ENCODE results near the gene BCL2L11.

The BCL2L11 gene

GRCh38 chr2:111198701-111199100, 78.0 kb downstream of the BCL2L11 start:
- DNase-seq: no peak

DNA sequence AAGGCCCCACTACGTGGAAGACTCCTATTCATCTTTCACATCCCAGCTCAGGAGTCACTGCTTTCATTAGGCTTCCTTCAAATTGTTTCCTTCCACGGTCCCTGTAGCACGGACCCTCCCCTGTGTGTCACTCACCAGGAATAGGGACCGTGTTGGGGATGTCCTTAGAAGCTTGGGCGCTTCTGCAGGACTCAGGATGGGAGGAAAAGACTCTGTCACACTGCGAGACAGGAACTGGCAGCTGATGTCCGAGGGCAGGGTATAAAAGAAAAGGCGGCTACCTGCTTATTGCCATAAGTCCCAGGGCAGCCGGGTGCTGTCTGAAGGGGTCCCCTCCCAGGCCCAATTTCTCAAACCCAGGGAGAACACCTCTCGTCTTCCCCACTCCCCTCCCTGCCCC, 79.1 kb downstream of the BCL2L11 start:
- no peak for DNase-seq

GRCh38 chr2:111200333-111200881, 79.7 kb downstream of the BCL2L11 start:
- DNase-seq: peak; percentile 25

DNA sequence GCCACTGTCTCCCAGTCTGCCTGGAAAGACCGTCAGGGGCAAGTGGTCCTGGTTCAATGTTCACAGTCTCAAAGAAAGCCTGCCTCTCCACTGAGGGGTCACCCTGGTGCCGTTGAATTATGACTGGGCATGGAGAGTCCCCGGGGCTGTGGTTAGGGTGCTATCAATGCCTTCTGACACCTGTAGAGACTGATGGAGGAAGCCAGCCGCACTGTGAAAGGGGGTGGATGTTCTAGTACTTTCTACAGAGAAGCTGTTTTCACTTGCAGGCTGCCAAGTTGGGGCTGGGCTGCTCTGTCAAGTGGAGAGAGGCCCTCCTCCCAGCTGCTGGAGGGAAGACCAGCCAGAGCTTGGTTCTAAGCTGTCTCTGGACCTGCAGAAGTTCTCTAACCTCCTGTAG, 80.5 kb downstream of the BCL2L11 start:
- no peak for DNase-seq

DNA sequence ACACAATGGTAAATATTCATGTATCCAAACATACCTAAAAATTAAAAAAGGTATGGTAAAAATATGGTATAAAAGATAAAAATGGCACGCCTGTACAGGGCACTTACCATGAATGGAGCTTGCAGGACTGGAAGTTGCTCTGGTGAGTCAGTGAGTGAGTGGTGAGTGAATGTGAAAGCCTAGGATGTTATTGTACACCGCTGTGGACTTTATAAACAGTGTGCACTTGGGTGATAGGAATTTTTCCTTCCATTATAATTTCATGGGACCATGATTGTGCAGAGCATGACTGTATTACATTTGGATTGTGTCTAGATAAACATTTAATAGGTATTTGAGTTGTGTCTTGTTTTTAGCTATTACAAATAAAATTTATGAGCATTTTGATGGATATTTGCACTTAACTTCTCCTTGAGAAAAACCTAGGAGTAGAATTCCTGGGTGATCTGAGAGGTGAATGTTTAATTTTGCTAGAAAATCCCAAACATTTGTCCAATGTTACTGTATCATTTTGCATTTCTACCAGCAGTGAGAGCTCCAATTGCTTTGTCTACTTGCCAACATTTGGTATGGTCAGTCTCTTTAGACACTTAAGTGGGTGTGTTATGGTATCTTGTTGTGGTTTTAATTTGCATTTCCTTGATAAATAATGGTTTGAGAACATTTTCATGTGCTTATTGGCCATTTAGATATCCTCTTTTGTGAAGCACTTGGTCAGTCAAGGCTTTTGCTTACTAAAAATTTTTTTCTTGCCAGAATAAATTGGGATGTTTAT, 81.7 kb downstream of the BCL2L11 start:
- no peak for DNase-seq

GRCh38 chr2:111204706-111205105, 84.0 kb downstream of the BCL2L11 start:
- DNase-seq: no peak

- no peak for DNase-seq
Measured at GRCh38 chr2:111205774-111206173, 85.1 kb downstream of the BCL2L11 start.

DNA sequence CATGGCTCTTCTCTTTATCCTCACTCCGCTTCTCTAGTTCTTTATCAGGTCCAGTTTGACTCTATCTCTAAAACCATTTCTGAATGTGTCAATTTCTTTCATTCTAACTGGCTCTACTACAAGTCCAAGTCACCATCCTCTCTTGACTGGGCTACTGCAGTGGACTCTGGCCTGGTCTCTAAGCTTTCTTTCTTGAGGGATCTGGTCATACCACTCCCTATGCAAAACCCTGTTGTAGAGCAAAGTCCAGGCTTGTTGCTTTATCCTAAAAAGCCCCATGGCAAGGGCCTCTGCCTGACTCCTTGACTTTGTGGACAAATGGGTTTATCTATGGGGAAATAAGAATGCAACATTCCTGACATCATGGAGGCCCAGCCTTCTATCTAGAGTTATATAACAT, 87.1 kb downstream of the BCL2L11 start:
- no peak for DNase-seq

DNA sequence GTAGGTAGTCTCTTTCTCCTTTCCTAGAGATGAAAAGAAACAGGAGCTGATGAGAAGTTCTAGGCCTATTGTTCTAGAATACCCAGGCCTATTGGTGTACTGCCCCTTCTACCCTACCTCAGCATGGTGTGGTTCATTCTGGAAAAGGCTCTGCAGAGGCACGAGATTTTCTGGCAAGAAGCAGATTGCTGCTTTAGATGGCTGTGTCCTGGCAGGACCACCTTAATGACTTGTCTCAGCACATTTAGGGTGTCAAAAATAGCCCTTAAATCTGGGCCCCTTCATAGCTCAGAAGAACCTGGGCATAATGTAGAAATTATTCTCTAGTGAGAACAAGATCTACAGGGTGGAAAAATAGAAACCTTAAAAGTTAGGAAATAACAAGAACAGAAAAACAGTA, 87.9 kb downstream of the BCL2L11 start:
- no peak for DNase-seq

DNA sequence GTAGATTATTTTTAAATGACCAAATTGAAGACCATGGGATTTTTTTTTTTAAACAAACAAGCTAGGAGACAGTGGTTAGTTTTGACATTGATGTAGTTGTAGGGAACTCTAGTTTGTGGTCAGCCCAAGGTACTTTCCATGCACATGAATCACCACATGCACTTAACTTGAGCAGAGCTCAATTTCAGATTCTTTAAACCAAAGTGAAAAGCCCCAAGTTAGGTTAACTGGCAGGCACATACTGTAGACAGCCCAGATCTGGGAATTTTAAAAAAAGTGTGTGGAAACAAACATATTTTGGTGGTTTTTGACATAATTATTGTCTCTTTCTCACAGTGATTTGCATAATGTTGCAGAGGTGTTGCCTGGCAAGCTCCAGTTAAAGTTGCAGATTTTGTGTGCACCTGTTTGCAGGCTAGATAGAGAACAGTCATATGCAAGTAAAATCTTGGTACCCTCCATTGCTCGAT, 88.4 kb downstream of the BCL2L11 start:
- DNase-seq: peak; percentile 70

GRCh38 chr2:111210036-111210435, 89.3 kb downstream of the BCL2L11 start:
- no peak for DNase-seq

- DNase-seq: no peak
Measured at GRCh38 chr2:111213877-111214276, 93.2 kb downstream of the BCL2L11 start.

DNA sequence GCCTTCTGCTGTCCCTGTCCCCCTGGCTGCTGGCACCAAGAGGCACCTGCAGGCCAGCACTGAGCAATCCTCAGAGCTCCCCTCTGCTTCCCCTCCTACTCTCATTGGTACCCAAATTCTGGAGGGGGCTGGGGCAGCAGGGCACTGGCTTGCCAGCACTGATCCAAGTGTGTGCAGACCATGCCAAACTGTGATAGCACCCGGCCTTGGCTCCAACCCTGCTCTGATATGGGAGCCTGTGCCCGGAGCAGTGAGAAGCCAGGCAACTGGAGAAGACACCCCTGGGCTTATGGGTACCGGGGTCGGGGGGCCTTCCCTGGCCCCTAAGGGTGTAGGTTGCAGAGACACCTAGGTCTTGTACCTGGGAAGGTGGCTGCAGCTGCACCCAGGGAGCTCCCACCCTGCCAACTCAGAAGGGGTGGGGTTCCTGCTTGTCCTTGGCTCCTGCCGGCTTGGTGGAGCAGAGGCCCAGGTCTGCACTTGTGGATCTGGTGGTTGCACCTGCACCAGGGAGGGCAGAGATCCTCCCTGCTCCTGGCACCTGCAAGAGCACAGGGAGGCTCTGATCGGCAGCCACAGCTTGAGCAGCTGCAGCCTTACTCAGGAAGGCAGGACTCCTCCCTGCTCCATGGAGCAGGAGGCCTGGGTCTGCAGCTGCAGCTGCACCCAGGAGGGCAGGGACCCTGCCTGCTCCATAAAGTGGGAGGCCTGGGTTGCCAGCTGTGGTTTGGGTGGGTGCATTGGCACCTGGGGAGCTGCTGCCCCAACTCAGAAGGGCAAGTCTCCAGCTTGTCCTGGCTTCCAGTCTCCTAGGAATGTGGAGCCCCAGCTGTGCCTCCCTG, 96.3 kb downstream of the BCL2L11 start:
- DNase-seq: no peak

Measured in NCI-H226 (cell line).